ENCODE results near the gene DEFB123. TPM values are rescaled to one million over a fixed set of nuclear protein-coding genes. Genes with fewer than 3 reads are reported as not detected.

Gene DEFB123
- polyA plus RNA-seq, 3 donors, result not detected

DNA sequence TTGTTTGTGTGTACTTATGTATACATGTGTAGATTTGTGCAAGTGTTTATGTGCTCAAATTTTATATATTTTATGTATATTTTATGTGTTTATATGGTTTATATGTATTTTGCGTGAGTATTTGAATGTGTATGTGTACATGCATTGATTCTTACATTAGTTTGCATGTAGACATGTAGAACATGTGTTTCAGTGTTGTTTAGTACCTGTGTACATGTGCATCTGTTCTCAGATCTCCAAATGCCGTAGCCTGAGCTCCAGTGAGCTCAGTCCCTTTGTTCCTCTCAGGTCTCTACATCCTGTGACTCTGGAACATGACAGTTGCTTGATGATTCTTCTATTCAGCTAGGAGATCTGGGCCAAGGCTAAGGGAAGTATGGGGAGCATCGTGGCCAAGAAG, 45.5 kb upstream of the DEFB123 start:
- Histone ChIP-seq H3K9me3 (replicated peaks in 1 of 2; ENCODE audit: control insufficient read depth in 1 of 2, insufficient read depth in 1 of 2, low read length in 2 of 2) (no peaks in the 10 kb centered on the region), H3K4me3 (replicated peaks in 1 of 3; ENCODE audit: low read depth in 2 of 3, low read length in 3 of 3) (no peak overlapping the region), H3K36me3 (replicated peaks in 1 of 2; ENCODE audit: control insufficient read depth in 1 of 2, insufficient read depth in 2 of 2, low read length in 2 of 2) (no peaks in the 10 kb centered on the region), H3K9ac (ENCODE audit: insufficient read depth, low read length, poor library complexity, severe bottlenecking) (no peak overlapping the region), H4K20me1 (ENCODE audit: insufficient read depth, low read length) (no peaks in the 10 kb centered on the region), H3K4me2 (replicated peaks; ENCODE audit: extremely low read depth, low read length, poor library complexity, severe bottlenecking) (no peak overlapping the region), H3K79me2 (ENCODE audit: insufficient read depth, low read length) (no peaks in the 10 kb centered on the region), H3K27me3 (ENCODE audit: control insufficient read depth in 2 of 2, insufficient read depth in 2 of 2, low read length in 2 of 2) (no peaks in the 10 kb centered on the region), H3K27ac (ENCODE audit: low read depth in 1 of 2, low read length in 2 of 2) (no peak overlapping the region), H2AFZ (ENCODE audit: insufficient read depth, low read depth, low read length, poor library complexity, severe bottlenecking) (no peak overlapping the region), H3K4me1 (ENCODE audit: control insufficient read depth in 1 of 2, insufficient read depth in 2 of 2, low read length in 2 of 2) (no peaks in the 10 kb centered on the region)
- WGBS (ENCODE audit: insufficient coverage), result 59% methylated on average over 2 of the region's 3 CpGs
- intact Hi-C loops (cut with micrococcal nuclease), result no loop called here
- no peaks in the 10 kb centered on the region for H3K36me3 Mint-ChIP-seq
- no peak for DNase-seq
- TF ChIP-seq, protein P1, sequence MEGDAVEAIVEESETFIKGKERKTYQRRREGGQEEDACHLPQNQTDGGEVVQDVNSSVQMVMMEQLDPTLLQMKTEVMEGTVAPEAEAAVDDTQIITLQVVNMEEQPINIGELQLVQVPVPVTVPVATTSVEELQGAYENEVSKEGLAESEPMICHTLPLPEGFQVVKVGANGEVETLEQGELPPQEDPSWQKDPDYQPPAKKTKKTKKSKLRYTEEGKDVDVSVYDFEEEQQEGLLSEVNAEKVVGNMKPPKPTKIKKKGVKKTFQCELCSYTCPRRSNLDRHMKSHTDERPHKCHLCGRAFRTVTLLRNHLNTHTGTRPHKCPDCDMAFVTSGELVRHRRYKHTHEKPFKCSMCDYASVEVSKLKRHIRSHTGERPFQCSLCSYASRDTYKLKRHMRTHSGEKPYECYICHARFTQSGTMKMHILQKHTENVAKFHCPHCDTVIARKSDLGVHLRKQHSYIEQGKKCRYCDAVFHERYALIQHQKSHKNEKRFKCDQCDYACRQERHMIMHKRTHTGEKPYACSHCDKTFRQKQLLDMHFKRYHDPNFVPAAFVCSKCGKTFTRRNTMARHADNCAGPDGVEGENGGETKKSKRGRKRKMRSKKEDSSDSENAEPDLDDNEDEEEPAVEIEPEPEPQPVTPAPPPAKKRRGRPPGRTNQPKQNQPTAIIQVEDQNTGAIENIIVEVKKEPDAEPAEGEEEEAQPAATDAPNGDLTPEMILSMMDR (IDR thresholded peaks at IDR 0.05), result no peak
- H3K27ac Mint-ChIP-seq, result no peak overlapping the region
- peaks cover 0 to 3% (median 0%) of the 10 kb centered on the region in 7 donors for H3K9me3 Mint-ChIP-seq
- H3K4me3 Mint-ChIP-seq, result no peak overlapping the region
- no peaks in the 10 kb centered on the region for H3K4me1 Mint-ChIP-seq
- H3K27me3 Mint-ChIP-seq (ENCODE audit: low read depth in 3 of 3), result peaks cover 2 to 4% (median 2%) of the 10 kb centered on the region in 3 donors

DNA sequence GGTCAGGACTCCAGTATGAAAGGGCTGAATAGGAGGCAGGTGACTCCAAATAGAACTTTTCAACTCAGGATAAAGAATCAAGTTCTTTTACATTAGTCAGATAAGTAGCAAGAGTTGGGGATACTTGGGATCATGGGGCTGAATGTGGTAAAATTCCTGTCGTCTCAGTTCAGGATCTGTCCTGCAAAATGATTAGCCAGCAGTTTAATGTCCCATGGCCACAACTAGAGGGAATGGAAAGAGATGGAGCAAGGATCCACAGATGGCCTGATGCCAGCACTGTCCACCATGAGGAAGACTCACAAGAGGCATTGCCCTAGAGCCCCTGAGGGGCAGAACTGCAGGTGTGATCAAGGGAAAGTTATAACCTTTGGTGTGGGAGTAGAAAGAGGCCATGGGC, 36.5 kb upstream of the DEFB123 start:
- Mint-ChIP-seq H3K4me3 (no peak overlapping the region), H3K9me3 (peaks cover 0 to 5% (median 2%) of the 10 kb centered on the region in 7 donors), H3K27me3 (ENCODE audit: low read depth in 3 of 3) (peaks cover 5 to 13% (median 9%) of the 10 kb centered on the region in 3 donors), H3K27ac (no peak overlapping the region), H3K36me3 (no peaks in the 10 kb centered on the region), H3K4me1 (no peaks in the 10 kb centered on the region)
- no peaks in the 10 kb centered on the region for H3K36me3 ChIP-seq (replicated peaks in 1 of 2; ENCODE audit: control insufficient read depth in 1 of 2, insufficient read depth in 2 of 2, low read length in 2 of 2)
- no peak for DNase-seq
- TF ChIP-seq, protein P1 (IDR thresholded peaks at IDR 0.05), result no peak
- WGBS (ENCODE audit: insufficient coverage), result 71% methylated on average over 1 of the region's 1 CpG
- intact Hi-C loops (cut with micrococcal nuclease), result no loop called here
- no peak overlapping the region for H3K27ac ChIP-seq (ENCODE audit: low read depth in 1 of 2, low read length in 2 of 2)
- no peaks in the 10 kb centered on the region for H4K20me1 ChIP-seq (ENCODE audit: insufficient read depth, low read length)
- no peak overlapping the region for H3K9ac ChIP-seq (ENCODE audit: insufficient read depth, low read length, poor library complexity, severe bottlenecking)
- H3K4me3 ChIP-seq (replicated peaks in 1 of 3; ENCODE audit: low read depth in 2 of 3, low read length in 3 of 3), result no peak overlapping the region
- no peaks in the 10 kb centered on the region for H3K79me2 ChIP-seq (ENCODE audit: insufficient read depth, low read length)
- H3K9me3 ChIP-seq (replicated peaks in 1 of 2; ENCODE audit: control insufficient read depth in 1 of 2, insufficient read depth in 1 of 2, low read length in 2 of 2), result no peaks in the 10 kb centered on the region
- H3K4me1 ChIP-seq (ENCODE audit: control insufficient read depth in 1 of 2, insufficient read depth in 2 of 2, low read length in 2 of 2), result no peaks in the 10 kb centered on the region
- no peak overlapping the region for H2AFZ ChIP-seq (ENCODE audit: insufficient read depth, low read depth, low read length, poor library complexity, severe bottlenecking)
- no peak overlapping the region for H3K4me2 ChIP-seq (replicated peaks; ENCODE audit: extremely low read depth, low read length, poor library complexity, severe bottlenecking)
- no peaks in the 10 kb centered on the region for H3K27me3 ChIP-seq (ENCODE audit: control insufficient read depth in 2 of 2, insufficient read depth in 2 of 2, low read length in 2 of 2)

Measured in CD14-positive monocyte (primary cell).